CD4-positive, alpha-beta T cell treated with Interleukin-15 for 1 hour (primary cell): ENCODE data around the gene IFITM5.

Experiments used
- DNase-seq: peaks from one replicate; pipeline ENCODE4 v3.0.0-alpha.2; 2020

Gene IFITM5

DNA sequence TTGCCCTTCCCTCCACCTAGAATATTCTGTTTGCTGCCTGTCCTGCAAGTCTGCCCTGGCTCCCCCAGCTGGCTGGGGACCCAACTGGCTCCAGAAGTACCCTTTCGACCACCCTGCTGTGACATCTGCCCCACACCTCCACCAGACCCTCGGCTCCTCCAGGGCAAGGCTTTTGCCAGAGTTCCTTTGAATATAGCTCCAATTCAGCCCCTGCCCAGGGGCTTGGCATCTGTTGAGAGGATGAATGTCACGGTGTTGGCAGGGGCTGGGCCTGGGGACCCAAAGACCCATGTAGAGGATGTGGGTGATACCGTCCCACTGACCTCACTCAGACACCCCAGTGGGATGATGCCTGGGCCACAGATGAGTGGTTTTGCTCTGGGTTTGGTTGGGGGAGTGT lies 17.2 kb downstream of the IFITM5 start:
- peak; percentile 12 for DNase-seq

DNA sequence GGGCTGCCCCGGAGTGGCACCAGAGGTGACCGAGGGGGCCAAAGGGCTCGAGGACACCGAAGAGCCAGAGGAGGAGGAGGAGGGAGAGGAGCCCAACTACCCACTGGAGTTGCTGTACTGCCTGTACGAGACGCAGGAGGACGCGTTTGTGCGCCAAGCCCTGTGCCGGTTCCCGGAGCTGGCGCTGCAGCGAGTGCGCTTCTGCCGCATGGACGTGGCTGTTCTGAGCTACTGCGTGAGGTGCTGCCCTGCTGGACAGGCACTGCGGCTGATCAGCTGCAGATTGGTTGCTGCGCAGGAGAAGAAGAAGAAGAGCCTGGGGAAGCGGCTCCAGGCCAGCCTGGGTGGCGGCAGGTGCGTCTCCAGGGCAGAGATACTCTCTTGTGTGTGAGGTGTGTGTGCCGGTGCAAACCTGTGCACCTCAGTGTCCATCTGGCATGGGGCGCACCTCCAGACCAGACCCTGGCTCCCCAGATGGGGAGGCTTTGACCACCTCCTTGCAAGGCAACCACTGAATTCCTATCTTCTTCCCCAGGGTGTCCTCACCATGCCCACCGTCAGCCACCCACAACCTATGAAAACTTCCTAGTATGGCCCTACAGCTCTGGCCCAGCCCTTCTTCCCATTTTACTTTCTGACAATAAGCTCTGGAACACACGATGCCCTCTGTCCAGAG lies 17.7 kb downstream of the IFITM5 start:
- no peak for DNase-seq

DNA sequence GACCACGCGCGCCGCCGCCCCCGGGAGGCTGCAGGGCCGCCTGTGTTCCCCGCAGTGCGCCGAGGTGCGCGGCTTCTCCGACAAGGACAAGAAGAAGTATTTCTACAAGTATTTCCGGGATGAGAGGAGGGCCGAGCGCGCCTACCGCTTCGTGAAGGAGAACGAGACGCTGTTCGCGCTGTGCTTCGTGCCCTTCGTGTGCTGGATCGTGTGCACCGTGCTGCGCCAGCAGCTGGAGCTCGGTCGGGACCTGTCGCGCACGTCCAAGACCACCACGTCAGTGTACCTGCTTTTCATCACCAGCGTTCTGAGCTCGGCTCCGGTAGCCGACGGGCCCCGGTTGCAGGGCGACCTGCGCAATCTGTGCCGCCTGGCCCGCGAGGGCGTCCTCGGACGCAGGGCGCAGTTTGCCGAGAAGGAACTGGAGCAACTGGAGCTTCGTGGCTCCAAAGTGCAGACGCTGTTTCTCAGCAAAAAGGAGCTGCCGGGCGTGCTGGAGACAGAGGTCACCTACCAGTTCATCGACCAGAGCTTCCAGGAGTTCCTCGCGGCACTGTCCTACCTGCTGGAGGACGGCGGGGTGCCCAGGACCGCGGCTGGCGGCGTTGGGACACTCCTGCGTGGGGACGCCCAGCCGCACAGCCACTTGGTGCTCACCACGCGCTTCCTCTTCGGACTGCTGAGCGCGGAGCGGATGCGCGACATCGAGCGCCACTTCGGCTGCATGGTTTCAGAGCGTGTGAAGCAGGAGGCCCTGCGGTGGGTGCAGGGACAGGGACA lies 18.4 kb downstream of the IFITM5 start:
- DNase-seq = peak; percentile 45

DNA sequence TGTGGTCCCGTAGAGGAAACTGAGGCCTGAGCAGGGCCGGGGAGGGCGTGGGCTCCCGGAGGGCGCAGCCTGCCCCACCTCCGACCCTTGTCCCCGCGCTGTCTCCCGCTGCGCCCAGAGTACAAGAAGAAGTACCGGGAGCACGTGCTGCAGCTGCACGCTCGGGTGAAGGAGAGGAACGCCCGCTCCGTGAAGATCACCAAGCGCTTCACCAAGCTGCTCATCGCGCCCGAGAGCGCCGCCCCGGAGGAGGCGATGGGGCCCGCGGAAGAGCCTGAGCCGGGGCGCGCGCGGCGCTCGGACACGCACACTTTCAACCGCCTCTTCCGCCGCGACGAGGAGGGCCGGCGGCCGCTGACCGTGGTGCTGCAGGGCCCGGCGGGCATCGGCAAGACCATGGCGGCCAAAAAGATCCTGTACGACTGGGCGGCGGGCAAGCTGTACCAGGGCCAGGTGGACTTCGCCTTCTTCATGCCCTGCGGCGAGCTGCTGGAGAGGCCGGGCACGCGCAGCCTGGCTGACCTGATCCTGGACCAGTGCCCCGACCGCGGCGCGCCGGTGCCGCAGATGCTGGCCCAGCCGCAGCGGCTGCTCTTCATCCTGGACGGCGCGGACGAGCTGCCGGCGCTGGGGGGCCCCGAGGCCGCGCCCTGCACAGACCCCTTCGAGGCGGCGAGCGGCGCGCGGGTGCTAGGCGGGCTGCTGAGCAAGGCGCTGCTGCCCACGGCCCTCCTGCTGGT lies 19.2 kb downstream of the IFITM5 start:
- DNase-seq = peak; percentile 49

DNA sequence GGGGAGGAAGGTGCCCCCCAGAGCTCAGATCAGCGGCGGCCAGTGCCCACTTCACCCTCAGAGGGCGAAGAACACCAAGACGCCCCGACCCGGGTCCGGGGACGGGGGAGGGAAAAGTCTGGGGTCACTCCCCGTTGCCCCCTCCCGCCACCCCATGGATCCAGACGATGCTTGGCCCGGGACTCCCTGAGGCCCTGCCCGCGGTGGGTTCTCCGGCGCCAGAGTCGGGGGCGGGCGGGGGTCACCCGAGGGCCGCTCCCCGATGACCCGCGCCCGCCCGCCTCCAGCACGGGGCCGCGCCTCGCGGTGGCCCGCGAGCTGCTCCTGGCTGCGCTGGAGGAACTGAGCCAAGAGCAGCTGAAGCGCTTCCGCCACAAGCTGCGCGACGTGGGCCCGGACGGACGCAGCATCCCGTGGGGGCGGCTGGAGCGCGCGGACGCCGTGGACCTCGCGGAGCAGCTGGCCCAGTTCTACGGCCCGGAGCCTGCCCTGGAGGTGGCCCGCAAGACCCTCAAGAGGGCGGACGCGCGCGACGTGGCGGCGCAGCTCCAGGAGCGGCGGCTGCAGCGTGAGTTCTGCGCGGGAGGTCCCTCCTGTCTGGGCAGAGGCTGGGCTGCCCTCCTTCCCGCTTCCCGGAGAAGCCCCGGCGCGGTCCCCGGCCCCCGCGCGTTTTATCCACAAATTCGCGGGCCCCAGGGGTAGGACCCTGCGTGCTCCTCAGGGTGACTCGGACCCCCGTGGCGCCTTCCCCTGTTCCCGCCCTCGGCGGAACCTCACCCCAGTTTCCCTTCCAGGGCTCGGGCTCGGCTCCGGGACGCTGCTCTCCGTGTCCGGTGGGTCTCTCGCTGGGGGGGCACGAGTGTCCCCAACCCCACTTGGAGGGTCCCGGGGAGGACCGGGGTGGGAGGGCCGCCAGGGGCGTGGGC lies 20.0 kb downstream of the IFITM5 start:
- DNase-seq = peak; percentile 17

DNA sequence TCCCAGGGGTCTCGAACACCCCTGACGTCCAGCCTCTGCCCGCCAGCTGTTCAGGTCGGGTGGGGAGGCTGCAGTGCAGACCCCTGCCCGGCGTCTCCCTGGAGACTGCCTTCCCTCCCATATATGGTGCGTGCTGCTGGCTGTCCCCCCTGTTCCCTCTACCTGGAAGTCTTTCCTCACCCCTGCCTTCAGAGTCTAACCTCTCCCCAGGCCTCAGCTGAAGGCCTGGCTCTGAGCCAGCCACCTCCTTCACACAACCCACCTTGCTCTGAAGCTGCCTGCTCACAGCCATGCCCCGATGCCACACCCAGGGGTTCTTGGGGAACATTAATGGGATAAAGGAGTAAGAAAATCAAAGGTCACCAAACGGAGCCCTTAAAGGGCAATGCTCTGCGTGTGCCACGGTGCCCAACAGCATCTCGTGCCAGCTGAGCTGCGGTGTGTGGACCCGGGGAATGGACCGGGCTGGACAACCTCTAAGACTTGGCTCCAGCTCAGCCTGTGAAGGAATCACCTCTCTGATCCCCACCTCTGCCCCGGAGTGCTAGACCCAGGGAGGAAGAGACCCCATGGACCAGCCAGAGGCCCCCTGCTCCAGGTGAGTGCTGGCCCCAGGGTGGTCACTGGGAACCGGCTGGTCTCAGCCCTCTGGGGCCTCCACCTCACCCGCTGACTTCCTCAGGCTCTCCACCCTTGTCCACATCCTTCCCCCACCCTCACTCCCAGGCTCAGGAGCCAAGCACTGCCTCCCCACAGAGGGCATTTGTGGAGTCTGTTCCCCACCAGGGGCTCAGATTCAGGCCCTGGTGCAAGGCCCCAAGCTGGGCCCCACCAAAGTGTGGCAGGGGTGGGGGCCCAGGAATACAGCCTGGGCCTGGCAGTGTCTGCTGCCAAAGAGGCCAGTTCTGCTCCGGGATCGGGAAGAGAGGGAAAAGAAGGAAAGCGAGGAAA lies 21.1 kb downstream of the IFITM5 start, which contains the start of gene NLRP6:
NLRP6 (plus strand) TSS at position 407 of the 951 bp plus-strand sequence; CDS start at position 570, 163 bp downstream.
- peak; percentile 17 for DNase-seq

DNA sequence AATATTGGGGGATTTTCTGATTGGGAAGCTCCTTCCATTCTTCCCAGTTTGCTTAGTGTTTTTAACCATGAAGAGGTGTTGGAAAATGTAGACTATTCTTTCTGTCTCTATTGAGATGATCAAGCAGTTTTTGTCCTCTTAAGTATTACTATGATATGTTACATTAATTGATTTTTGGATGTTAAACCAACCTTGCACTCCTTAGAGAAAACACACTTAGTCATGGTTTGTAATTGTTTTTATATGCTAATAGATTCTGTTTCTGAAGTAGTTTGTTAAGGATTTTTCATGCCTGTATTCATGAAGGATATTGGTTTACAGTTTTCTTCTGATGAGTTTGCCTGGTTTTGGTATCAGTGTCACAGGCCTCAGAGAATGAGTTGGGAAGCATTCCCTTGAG lies 23.1 kb downstream of the IFITM5 start:
- no peak for DNase-seq

DNA sequence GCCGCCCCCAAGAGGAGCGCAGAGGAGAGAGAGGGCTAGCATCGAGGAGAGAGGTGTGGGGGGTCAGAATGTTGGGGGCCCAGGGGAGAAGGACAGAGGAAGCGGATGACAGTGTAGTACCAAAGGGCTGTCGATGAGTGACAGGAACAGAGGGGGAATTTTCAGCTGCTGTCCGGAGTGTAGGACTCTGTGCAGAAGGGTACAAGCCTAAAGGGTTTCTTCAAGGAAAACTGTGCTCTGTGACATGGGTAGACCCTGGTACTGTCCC lies 26.5 kb downstream of the IFITM5 start:
- DNase-seq = no peak

DNA sequence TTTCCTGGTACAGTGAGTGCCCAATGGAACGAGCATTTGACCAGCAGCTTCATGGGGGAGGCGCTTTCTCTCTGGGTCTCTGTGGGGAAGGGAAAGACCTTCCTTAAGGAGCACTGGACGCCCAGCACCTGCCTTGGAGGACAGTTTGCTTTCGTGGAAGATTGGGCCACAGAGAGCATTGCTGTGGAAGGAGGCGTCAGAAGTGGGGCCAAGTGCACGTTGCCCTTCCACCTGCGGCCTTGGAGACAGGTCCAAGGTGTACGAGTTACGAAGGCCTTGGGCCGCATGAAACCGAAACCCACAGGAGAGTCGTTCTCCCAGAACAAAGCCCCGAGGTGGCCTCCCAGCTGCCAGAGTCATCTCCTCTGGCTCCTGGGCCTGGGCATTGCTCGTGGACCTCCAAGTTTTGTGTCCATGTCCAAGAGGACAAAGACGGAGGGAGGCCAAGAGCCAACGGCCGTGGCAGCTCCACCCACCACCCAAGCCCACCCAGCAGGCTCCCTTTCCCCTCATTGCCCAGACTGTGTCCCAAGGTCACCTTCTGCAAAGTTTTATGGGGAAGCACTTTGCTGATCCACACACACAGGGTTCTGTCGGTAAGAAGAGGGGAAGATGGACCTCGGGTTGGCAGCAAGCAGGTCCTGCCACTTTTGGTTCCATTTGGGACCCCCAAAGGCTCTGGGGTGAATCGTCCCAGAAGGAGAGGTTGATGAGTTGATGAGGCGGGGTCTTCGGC lies 27.0 kb downstream of the IFITM5 start:
- DNase-seq = peak; percentile 12

DNA sequence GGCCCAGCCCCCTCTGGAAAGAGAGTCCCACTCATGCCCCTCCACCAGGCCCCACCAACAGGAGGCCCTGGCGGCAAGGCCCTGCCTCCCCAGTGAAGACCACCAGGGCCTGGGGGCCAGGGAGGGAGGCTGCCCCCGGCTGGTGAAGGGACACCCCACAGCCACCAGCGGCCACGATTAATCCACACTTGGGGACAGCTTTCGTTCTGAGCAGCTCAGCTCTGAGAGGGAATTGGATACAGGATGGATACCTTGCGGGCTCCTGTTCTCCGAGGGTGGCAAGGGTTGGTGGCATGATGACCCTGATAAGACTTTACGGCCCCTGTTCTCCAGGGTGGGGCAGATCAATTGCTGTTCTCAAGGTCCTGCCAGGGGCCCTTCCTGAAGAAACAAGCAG lies 28.0 kb downstream of the IFITM5 start:
- DNase-seq = no peak

DNA sequence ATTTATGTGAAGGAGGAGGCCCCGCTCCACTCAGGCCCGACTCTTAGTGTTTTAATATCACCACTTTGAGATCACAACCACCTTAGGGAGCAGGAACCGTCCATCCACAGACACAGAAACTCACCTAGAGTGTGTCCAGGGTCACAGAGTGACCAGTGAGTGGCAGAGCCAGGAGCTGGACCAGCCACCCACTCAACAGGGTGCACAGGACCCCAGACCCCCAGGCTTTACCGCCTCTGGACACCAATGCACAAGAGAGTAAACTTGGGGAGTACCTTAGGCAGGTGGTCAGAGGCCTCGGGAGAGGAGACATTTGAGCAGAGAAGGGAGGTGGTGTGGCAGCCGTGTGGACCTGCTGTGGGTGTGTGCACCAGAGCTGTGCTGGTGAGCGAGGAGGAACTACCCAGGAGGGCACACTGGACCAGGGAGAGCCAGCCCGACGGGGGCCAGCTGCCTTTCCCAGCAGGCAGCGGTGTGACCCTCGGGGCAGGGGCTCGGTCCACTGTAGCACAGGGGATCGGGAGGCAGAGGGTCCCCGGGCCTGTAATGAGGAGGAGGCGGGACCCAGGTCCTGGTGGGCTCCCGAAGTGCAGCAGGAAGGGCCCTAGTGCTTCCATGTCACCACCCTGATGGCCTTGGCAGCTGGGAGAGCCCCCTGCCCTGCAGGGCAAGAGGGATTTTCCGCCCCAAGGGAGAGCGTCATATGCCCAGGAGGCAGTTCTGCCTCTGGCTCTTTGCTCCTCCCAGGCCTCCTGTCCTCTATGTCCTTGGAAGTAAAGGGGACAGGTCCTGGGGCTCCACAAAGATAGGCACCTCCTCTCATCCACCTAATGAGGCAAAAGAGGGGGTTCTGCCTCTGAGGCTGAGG lies 28.6 kb downstream of the IFITM5 start:
- DNase-seq = no peak

DNA sequence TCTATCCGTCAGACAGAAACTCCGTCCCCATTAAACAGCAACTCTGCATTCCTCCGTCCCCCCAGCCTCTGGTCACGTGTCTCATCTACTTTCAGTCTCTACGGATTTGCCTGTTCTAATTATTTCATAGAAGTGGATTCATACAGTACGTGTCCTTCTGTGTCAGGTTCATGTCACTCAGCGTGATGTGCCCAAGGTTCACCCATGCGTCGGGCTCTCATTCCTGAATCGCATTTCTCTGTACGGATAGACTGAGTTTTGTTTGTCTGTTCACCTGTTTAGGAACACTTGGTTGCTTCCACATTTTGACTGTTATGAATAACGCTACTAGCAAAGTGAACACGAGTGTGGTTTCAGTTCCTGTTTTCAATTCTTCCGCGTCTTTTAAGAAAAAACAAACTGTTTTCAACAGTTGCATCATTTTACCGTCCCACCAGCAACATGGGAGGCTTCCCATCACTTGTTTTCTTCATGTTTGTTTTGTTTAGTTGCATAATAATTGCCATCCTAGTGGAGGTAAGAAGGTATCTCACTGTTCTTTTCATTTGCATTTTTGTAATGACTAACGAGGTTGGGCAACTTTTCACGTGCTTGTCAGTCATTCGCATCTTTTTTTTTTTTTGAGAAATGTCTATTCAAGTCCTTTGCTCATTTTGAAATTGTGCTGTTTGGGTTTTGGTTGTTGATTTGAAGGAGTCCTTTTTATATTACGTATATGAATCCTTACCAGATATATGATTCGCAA lies 30.0 kb downstream of the IFITM5 start:
- peak; percentile 68 for DNase-seq

DNA sequence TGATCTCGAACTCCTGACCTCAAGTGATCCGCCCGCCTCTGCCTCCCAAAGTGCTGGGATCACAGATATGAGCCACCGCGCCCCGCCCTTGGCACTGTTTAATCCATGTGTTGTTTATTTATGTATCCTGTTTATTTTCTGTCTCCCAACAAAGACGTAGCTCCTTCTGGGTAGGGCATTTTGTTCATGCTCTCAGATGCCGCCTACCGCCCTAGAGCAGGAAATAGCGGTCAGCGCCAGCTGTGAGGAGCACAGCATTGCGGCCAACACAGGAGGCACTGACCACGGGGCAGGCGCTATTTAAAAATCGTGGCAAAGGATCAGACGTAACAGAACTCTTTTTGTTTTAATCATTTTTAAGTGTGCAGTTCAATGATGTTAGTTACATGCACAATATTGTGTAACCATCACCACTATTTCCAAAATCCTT lies 30.6 kb downstream of the IFITM5 start:
- peak; percentile 78 for DNase-seq

DNA sequence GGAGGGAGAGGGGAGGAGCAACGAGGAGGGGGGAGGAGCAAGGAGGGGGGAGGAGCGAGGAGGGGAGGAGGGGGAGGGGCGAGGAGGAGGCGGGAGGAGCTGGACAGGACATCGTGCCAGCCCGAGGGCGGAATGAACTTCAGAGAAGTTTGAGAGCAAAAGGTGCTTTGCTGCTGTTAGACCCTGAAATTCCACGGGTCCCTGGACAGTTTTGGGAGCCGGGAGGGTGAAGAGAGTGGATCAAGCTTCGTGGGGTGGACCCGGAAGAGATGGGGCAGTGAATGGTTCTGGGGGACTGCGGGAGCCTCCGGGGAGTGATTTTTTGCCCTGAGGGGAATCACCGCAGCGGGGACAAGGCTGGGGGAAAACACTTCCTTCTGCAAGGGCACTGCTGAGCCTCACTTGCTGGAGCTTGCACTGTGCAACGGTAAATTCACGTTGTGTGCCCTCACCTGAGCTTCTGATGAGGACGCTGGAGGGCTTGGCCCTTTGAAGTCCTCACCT lies 31.8 kb downstream of the IFITM5 start:
- peak; percentile 69 for DNase-seq

DNA sequence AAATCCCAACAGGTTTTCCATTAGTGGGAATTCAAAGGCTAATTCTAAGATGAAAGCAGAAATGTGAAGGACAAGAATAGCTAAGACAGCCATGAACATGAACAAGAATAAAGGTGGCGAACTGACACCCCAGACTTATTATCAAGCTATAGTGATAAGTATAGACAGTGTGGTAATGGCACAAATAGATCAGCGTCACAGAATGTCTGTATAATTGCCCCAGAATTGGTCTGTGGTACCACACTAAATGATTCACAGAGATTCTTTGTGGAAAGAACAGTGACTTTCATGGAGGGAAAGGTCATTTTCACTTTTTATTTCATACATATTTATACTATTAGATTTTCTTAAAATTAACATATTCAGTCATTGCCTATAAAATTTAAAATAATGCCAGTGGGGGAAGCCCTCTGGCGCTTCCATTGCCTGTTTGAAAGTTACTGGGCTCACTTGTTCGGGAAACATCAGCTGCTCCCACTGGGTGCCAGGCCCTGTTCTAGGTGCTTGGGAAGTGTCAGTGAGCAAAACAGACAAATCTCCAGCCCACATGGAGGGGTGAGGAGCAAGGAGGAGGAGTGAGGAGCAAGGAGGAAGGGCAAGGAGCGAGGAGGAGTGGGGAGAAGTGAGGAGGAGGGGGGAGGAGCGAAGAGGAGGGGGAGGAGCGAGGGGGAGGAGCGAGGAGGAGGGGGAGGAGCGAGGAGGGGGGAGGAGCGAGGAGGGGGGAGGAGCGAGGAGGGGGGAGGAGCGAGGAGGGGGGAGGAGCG lies 32.5 kb downstream of the IFITM5 start:
- no peak for DNase-seq

DNA sequence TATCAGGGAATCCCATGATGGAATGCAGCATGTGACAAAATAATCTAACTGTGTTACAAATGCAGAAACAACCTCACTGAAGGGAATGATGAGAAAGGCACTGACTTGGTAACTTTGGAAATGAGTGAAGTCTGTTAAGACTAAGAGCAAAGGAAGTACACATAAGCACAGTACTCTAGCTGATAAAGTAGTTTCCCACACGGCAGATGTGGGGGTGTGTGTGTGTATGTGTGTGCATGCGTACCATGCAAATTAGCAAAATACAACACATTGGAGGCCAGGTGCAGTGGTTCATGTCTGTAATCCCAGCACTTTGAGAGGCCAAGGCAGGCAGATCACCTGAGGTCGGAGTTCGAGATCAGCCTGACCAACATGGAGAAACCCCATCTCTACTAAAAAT lies 37.7 kb downstream of the IFITM5 start:
- DNase-seq = no peak

DNA sequence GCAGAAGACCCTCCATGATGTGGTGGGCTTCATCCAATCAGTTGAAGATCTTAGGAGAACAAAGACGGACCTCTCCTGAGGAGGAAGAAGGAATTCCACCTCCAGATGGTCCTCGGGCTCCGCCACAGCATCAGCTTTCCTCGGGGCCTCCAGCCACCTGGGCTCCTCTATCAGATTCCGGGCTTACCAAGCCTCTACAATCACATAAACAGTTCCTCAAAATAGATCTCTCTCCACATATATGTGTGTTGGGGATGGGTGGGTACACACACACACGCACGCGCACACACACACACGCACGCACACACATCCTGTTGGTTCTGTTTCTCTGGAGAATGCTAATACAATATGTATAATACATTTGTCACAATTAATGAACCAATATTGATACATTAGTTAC lies 39.9 kb downstream of the IFITM5 start:
- DNase-seq = no peak
